Peyer's patch (tissue), 4 donors: ENCODE results near the gene NEK7. TPM values are rescaled to one million over a fixed set of nuclear protein-coding genes. Genes with fewer than 3 reads are reported as not detected.

Experiments
- DNase-seq, 3 donors: peaks; one replicate each; pipeline ENCODE4 v3.0.0-alpha.2; 2017 to 2019
- H3K27ac ChIP-seq, 4 donors: fragments of 200-600 bp; sonication (generic); one replicate each; pipeline ENCODE4 v1.5.1; 2016 to 2019
- H3K27me3 ChIP-seq, 2 donors: fragments of 200-600 bp; sonication (generic); one replicate each; pipeline ENCODE4 v1.5.1; 2019
- H3K36me3 ChIP-seq, 3 donors: fragments of 200-600 bp; sonication (generic); one replicate each; pipeline ENCODE4 v1.5.1; 2016 to 2019
- H3K4me1 ChIP-seq, 4 donors: fragments of 200-600 bp; sonication (generic); one replicate each; pipeline ENCODE4 v1.5.1; 2016 to 2019
- H3K4me3 ChIP-seq, 4 donors: fragments of 200-600 bp; sonication (generic); 1 replicate in 3 of 4; 2 replicates in 1 of 4; pipeline ENCODE4 v1.5.1; 2016 to 2019; ENCODE audit warnings: mild to moderate bottlenecking in 1 of 4
- H3K9me3 ChIP-seq, 4 donors: fragments of 200-600 bp; sonication (generic); one replicate each; pipeline ENCODE4 v1.5.1; 2016 to 2019; ENCODE audit warnings: mild to moderate bottlenecking in 1 of 4
- CTCF ChIP-seq, 6 experiments: fragments of 450-650 bp in 4 of 6; fragments of 200-600 bp in 2 of 6; sonication (generic) in 1 of 6; IDR thresholded peaks; one replicate each; pipeline ENCODE4 v1.5.1; 2017 to 2019; ENCODE audit warnings: antibody characterized with exemption in 6 of 6, mild to moderate bottlenecking in 3 of 6, moderate library complexity in 1 of 6
- POLR2A ChIP-seq, 2 donors: fragments of 450-650 bp; IDR thresholded peaks; one replicate each; pipeline ENCODE4 v1.5.1; 2017; ENCODE audit warnings: antibody characterized with exemption in 2 of 2, mild to moderate bottlenecking in 2 of 2, moderate library complexity in 2 of 2
- total RNA-seq, 4 donors: library from RNA; depleted of rRNA; stranded (reverse); fragments of >200 nt; gene quantifications; one replicate each; pipeline ENCODE4 v1.1.0, GENCODE V29; 2016

NEK7 gene
- total RNA-seq, 4 donors from 2014 or later = 62.3 to 75.1 (median 66.5) TPM

GRCh38 chr1:198281911-198282310, 125.1 kb downstream of the NEK7 start:
- TF ChIP-seq CTCF (IDR thresholded peaks at IDR 0.05) = no peak
- TF ChIP-seq POLR2A (IDR thresholded peaks at IDR 0.05) = no peak
- DNase-seq = no peak
- Histone ChIP-seq H3K36me3 (no peaks in the 10 kb centered on the region), H3K4me3 (no peak overlapping the region), H3K27me3 (no peaks in the 10 kb centered on the region), H3K4me1 (no peaks in the 10 kb centered on the region), H3K27ac (no peak overlapping the region), H3K9me3 (no peaks in the 10 kb centered on the region)

- no peaks in the 10 kb centered on the region for H3K36me3 ChIP-seq
- TF ChIP-seq POLR2A (IDR thresholded peaks at IDR 0.05) = no peak
- TF ChIP-seq CTCF (IDR thresholded peaks at IDR 0.05) = no peak
- H3K9me3 ChIP-seq = no peaks in the 10 kb centered on the region
- no peak overlapping the region for H3K27ac ChIP-seq
- H3K4me3 ChIP-seq = no peak overlapping the region
- H3K27me3 ChIP-seq = no peaks in the 10 kb centered on the region
- H3K4me1 ChIP-seq = no peaks in the 10 kb centered on the region
- DNase-seq = no peak
Observed at GRCh38 chr1:198283222-198283621, 126.4 kb downstream of the NEK7 start.

- Histone ChIP-seq H3K27ac (no peak overlapping the region), H3K36me3 (no peaks in the 10 kb centered on the region)
Observed at GRCh38 chr1:198287916-198288315, 131.1 kb downstream of the NEK7 start.

GRCh38 chr1:198290089-198290683, 133.4 kb downstream of the NEK7 start:
- Histone ChIP-seq H3K4me3 (no peak overlapping the region), H3K4me1 (peaks cover 0 to 14% (median 0%) of the 10 kb centered on the region in 4 donors), H3K27me3 (no peaks in the 10 kb centered on the region), H3K9me3 (no peaks in the 10 kb centered on the region), H3K27ac (no peak overlapping the region), H3K36me3 (no peaks in the 10 kb centered on the region)
- DNase-seq = no peak
- TF ChIP-seq POLR2A (IDR thresholded peaks at IDR 0.05) = no peak
- no peak for TF ChIP-seq CTCF (IDR thresholded peaks at IDR 0.05)

More at GRCh38 chr1:198287916-198288315, 131.1 kb downstream of the NEK7 start:
- TF ChIP-seq POLR2A (IDR thresholded peaks at IDR 0.05) = no peak
- TF ChIP-seq CTCF (IDR thresholded peaks at IDR 0.05) = no peak
- H3K4me3 ChIP-seq = no peak overlapping the region
- H3K4me1 ChIP-seq = peaks cover 0 to 14% (median 0%) of the 10 kb centered on the region in 4 donors
- H3K27me3 ChIP-seq = no peaks in the 10 kb centered on the region
- H3K9me3 ChIP-seq = no peaks in the 10 kb centered on the region
- no peak for DNase-seq

GRCh38 chr1:198291036-198291435, 134.2 kb downstream of the NEK7 start:
- H3K27ac ChIP-seq = no peak overlapping the region
- peaks cover 0 to 14% (median 0%) of the 10 kb centered on the region in 4 donors for H3K4me1 ChIP-seq
- no peaks in the 10 kb centered on the region for H3K36me3 ChIP-seq
- H3K27me3 ChIP-seq = no peaks in the 10 kb centered on the region
- no peak overlapping the region for H3K4me3 ChIP-seq
- TF ChIP-seq POLR2A (IDR thresholded peaks at IDR 0.05) (no peak), CTCF (IDR thresholded peaks at IDR 0.05) (no peak)
- no peaks in the 10 kb centered on the region for H3K9me3 ChIP-seq
- DNase-seq = no peak
